ENCODE results near the gene NPTXR.

GRCh38 chr22:38784856-38785255, 59.0 kb downstream of the NPTXR start:
- TF ChIP-seq USF2 (IDR thresholded peaks at IDR 0.05; ENCODE audit: low read depth, low read length), result no peak
- no peak for TF ChIP-seq RAD21 (IDR thresholded peaks at IDR 0.05; ENCODE audit: low read length)
- no peak for TF ChIP-seq CTCF (conservative IDR thresholded peaks at IDR 0.05; ENCODE audit: low read depth, low read length)
- no peak for TF ChIP-seq MXI1 (IDR thresholded peaks at IDR 0.05; ENCODE audit: borderline replicate concordance, low read depth, low read length)
- no peak for TF ChIP-seq POLR2A (IDR thresholded peaks at IDR 0.05; ENCODE audit: low read depth, low read length)
- no peak for TF ChIP-seq CEBPB (IDR thresholded peaks at IDR 0.05; ENCODE audit: low read depth, low read length)
- TF ChIP-seq BHLHE40 (IDR thresholded peaks at IDR 0.05; ENCODE audit: low read depth, low read length), result no peak
- TF ChIP-seq RCOR1 (IDR thresholded peaks at IDR 0.05; ENCODE audit: insufficient replicate concordance, low read length), result no peak
- no peak for TF ChIP-seq MAZ (IDR thresholded peaks at IDR 0.05; ENCODE audit: borderline replicate concordance, low read depth, low read length)

All from IMR-90 (cell line).